H1 (cell line): Measurements from ENCODE around the gene CLDN8. TPM values are rescaled to one million over a fixed set of nuclear protein-coding genes. Genes with fewer than 3 reads are reported as not detected.

Source experiments
- CTCF ChIA-PET: fragments of 300-600 bp; sonication (Branson Sonifier 250); formaldehyde crosslinking; loops from one replicate; lab custom pipeline; 2021; ENCODE audit not compliant: partially characterized antibody; lab: Charles Lee
- POLR2A ChIA-PET: fragments of 300-600 bp; sonication (Branson Sonifier 250); formaldehyde crosslinking; loops from one replicate; lab custom pipeline; 2021; ENCODE audit warnings: inconsistent platforms; ENCODE audit not compliant: partially characterized antibody; lab: Charles Lee
- DNase-seq, 2 experiments: peaks; one replicate each; pipeline versions ENCODE4 v3.0.0 to v3.0.0-alpha.2; 2010 to 2022; ENCODE audit warnings: low spot score in 2 of 2, low read depth in 1 of 2, mixed read lengths in 1 of 2
- FAIRE-seq: peaks from 2 replicates; lab custom pipeline; 2011; peaks lifted over from hg19 to GRCh38; lab: Jason Lieb, UNC
- H2AFZ ChIP-seq: 2 replicates; pipeline ENCODE4 v1.8.1; 2012; ENCODE audit warnings: low read length, inconsistent platforms
- H2AK5ac ChIP-seq: 2 replicates; pipeline ENCODE4 v1.6.1; 2013; ENCODE audit warnings: low read depth, low read length
- H2BK120ac ChIP-seq: replicated peaks from 2 replicates; pipeline ENCODE3; 2013; ENCODE audit warnings: low read depth, low read length, inconsistent platforms
- H2BK12ac ChIP-seq: 2 replicates; pipeline ENCODE4 v1.6.1; 2013; ENCODE audit warnings: low read depth, low read length
- H2BK15ac ChIP-seq: 2 replicates; pipeline ENCODE4 v1.6.1; 2013; ENCODE audit warnings: low read length
- H2BK20ac ChIP-seq: 2 replicates; pipeline ENCODE4 v1.6.1; 2013; ENCODE audit warnings: low read length
- H2BK5ac ChIP-seq: 2 replicates; pipeline ENCODE4 v1.6.1; 2013; ENCODE audit warnings: low read depth, low read length
- H3K14ac ChIP-seq: 2 replicates; pipeline ENCODE4 v1.6.1; 2013; ENCODE audit warnings: inconsistent platforms; ENCODE audit not compliant: insufficient read length
- H3K18ac ChIP-seq: 2 replicates; pipeline ENCODE4 v1.6.1; 2013; ENCODE audit warnings: low read length; ENCODE audit errors: extremely low read depth
- H3K23ac ChIP-seq: 2 replicates; pipeline ENCODE4 v1.6.1; 2013; ENCODE audit warnings: inconsistent platforms; ENCODE audit not compliant: insufficient read length
- H3K23me2 ChIP-seq: 2 replicates; pipeline ENCODE4 v1.6.1; 2013; ENCODE audit warnings: low read depth, low read length
- H3K27ac ChIP-seq: 2 replicates; pipeline ENCODE4 v1.6.1; 2011; ENCODE audit warnings: low read depth, low read length, inconsistent platforms
- H3K27me3 ChIP-seq, 4 experiments: replicated peaks in 1 of 4; 1 replicate in 1 of 4; 2 replicates in 3 of 4; pipeline versions ENCODE4 v1.6.1 to v1.8.1; 2011 to 2013; ENCODE audit warnings: low read length in 3 of 4, mild to moderate bottlenecking in 3 of 4, inconsistent platforms in 2 of 4, mixed read lengths in 2 of 4, moderate library complexity in 1 of 4; ENCODE audit not compliant: control insufficient read depth in 3 of 4, insufficient read depth in 3 of 4; ENCODE audit errors: extremely low read depth in 1 of 4
- H3K36me3 ChIP-seq, 4 experiments: 2 replicates each; pipeline versions ENCODE4 v1.6.1 to v1.8.1; 2011 to 2013; ENCODE audit warnings: mild to moderate bottlenecking in 4 of 4, low read length in 3 of 4, moderate library complexity in 2 of 4, control low read depth in 1 of 4, inconsistent platforms in 1 of 4; ENCODE audit not compliant: insufficient read depth in 4 of 4, control insufficient read depth in 2 of 4
- H3K4ac ChIP-seq: replicated peaks from 2 replicates; pipeline ENCODE3; 2013; ENCODE audit warnings: low read length, low read depth, mixed read lengths, inconsistent platforms; ENCODE audit not compliant: insufficient read length
- H3K4me1 ChIP-seq, 4 experiments: replicated peaks in 1 of 4; 1 replicate in 1 of 4; 2 replicates in 3 of 4; pipeline versions ENCODE4 v1.6.1 to v1.8.1; 2011 to 2013; ENCODE audit warnings: low read length in 3 of 4, inconsistent platforms in 2 of 4, mixed read lengths in 1 of 4; ENCODE audit not compliant: insufficient read depth in 4 of 4, control insufficient read depth in 3 of 4
- H3K4me2 ChIP-seq, 2 experiments: 2 replicates each; pipeline versions ENCODE4 v1.6.1 to v1.8.1; 2011 to 2013; ENCODE audit warnings: low read depth in 2 of 2, low read length in 2 of 2, control low read depth in 1 of 2, inconsistent platforms in 1 of 2, mild to moderate bottlenecking in 1 of 2; ENCODE audit not compliant: insufficient read depth in 1 of 2
- H3K4me3 ChIP-seq, 4 experiments: fragments of 200-600, 300-600 bp in 1 of 4; sonication (generic), shearing (Covaris generic), sonication (Bioruptor Twin) in 1 of 4; 2 replicates each; pipeline versions ENCODE4 v1.5.1 to v1.8.1; 2011 to 2016; ENCODE audit warnings: low read length in 4 of 4, low read depth in 3 of 4, control low read depth in 2 of 4, inconsistent platforms in 2 of 4, mild to moderate bottlenecking in 2 of 4, mixed read lengths in 1 of 4, moderate library complexity in 1 of 4; ENCODE audit not compliant: insufficient read depth in 2 of 4; ENCODE audit errors: extremely low read depth in 1 of 4
- H3K56ac ChIP-seq: replicated peaks from 2 replicates; pipeline ENCODE3; 2013; ENCODE audit warnings: low read depth, mild to moderate bottlenecking, mixed read lengths, low read length, inconsistent platforms; ENCODE audit not compliant: insufficient read length
- H3K79me1 ChIP-seq: 2 replicates; pipeline ENCODE4 v1.6.1; 2013; ENCODE audit warnings: low read depth, low read length, control low read depth
- H3K79me2 ChIP-seq, 2 experiments: 2 replicates each; pipeline versions ENCODE4 v1.6.1 to v1.8.1; 2012 to 2013; ENCODE audit warnings: low read length in 2 of 2, mild to moderate bottlenecking in 2 of 2, inconsistent platforms in 1 of 2; ENCODE audit not compliant: insufficient read depth in 2 of 2, control insufficient read depth in 1 of 2
- H3K9ac ChIP-seq, 4 experiments: replicated peaks in 1 of 4; 1 replicate in 1 of 4; 2 replicates in 3 of 4; pipeline versions ENCODE4 v1.6.1 to v1.8.1; 2011 to 2013; ENCODE audit warnings: low read depth in 3 of 4, low read length in 3 of 4, control low read depth in 2 of 4, mild to moderate bottlenecking in 2 of 4, moderate library complexity in 2 of 4, inconsistent platforms in 1 of 4; ENCODE audit errors: extremely low read depth in 1 of 4
- H3K9me3 ChIP-seq, 2 experiments: 2 replicates each; pipeline versions ENCODE4 v1.6.1 to v1.8.1; 2012 to 2013; ENCODE audit warnings: mild to moderate bottlenecking in 2 of 2, moderate library complexity in 2 of 2, control low read depth in 1 of 2, inconsistent platforms in 1 of 2, low read depth in 1 of 2, low read length in 1 of 2, mixed read lengths in 1 of 2; ENCODE audit not compliant: insufficient read depth in 2 of 2
- H4K20me1 ChIP-seq, 2 experiments: replicated peaks in 1 of 2; 2 replicates each; pipeline versions ENCODE3 to v1.8.1; 2011 to 2013; ENCODE audit warnings: inconsistent platforms in 2 of 2, low read length in 2 of 2, mild to moderate bottlenecking in 1 of 2; ENCODE audit not compliant: insufficient read depth in 2 of 2, control insufficient read depth in 1 of 2
- H4K5ac ChIP-seq: 2 replicates; pipeline ENCODE4 v1.6.1; 2013; ENCODE audit warnings: low read length, low read depth, mixed read lengths, inconsistent platforms; ENCODE audit not compliant: insufficient read length
- H4K8ac ChIP-seq: 2 replicates; pipeline ENCODE4 v1.8.0; 2013; ENCODE audit warnings: mild to moderate bottlenecking, moderate library complexity, low read length, inconsistent platforms; ENCODE audit not compliant: insufficient read depth; ENCODE audit errors: extremely low read depth
- H4K91ac ChIP-seq: replicated peaks from 2 replicates; pipeline ENCODE3; 2013; ENCODE audit warnings: low read length, mixed read lengths, inconsistent platforms; ENCODE audit not compliant: insufficient read length
- ATF3 ChIP-seq: IDR thresholded peaks from 2 replicates; pipeline ENCODE4 v1.6.1; 2011; ENCODE audit warnings: low read depth, mild to moderate bottlenecking, low read length; ENCODE audit not compliant: insufficient read depth
- CEBPB ChIP-seq: IDR thresholded peaks from 2 replicates; pipeline ENCODE4 v1.6.1; 2012; ENCODE audit warnings: low read depth, low read length
- CHD2 ChIP-seq: IDR thresholded peaks from 2 replicates; pipeline ENCODE4 v1.6.1; 2012; ENCODE audit warnings: low read length, improper control_type of control experiment
- CTBP2 ChIP-seq: IDR thresholded peaks from 2 replicates; pipeline ENCODE4 v1.7.0; 2011; ENCODE audit warnings: borderline replicate concordance, mild to moderate bottlenecking, moderate library complexity, mixed read lengths, low read length; ENCODE audit not compliant: insufficient read depth, insufficient read length
- FOSL1 ChIP-seq: IDR thresholded peaks from 2 replicates; pipeline ENCODE4 v1.6.1; 2011; ENCODE audit warnings: mild to moderate bottlenecking, low read depth, low read length, moderate library complexity; ENCODE audit not compliant: insufficient read depth
- JUN ChIP-seq: IDR thresholded peaks from 2 replicates; pipeline ENCODE4 v1.6.1; 2011; ENCODE audit warnings: low read depth, mild to moderate bottlenecking, improper control_type of control experiment, low read length
- KDM5A ChIP-seq: fragments of 200-600 bp; IDR thresholded peaks from 2 replicates; pipeline ENCODE4 v1.7.1; 2012; ENCODE audit warnings: mild to moderate bottlenecking, low read length, inconsistent platforms, mixed read lengths
- MAX ChIP-seq: IDR thresholded peaks from 2 replicates; pipeline ENCODE4 v1.6.1; 2012; ENCODE audit warnings: inconsistent platforms
- SIN3A ChIP-seq, 2 experiments: IDR thresholded peaks in 1 of 2; conservative IDR thresholded peaks in 1 of 2; 2 replicates each; pipeline ENCODE4 v1.6.1; 2011 to 2012; ENCODE audit warnings: low read length in 2 of 2, improper control_type of control experiment in 1 of 2, low read depth in 1 of 2, mild to moderate bottlenecking in 1 of 2
- SP4 ChIP-seq: IDR thresholded peaks from 2 replicates; pipeline ENCODE4 v1.6.1; 2012; ENCODE audit warnings: low read length, inconsistent platforms
- SRF ChIP-seq: IDR thresholded peaks from 2 replicates; pipeline ENCODE4 v1.6.1; 2011; ENCODE audit warnings: mild to moderate bottlenecking, low read depth, low read length, moderate library complexity
- TAF1 ChIP-seq: IDR thresholded peaks from 2 replicates; pipeline ENCODE4 v1.6.1; 2011; ENCODE audit warnings: mild to moderate bottlenecking, low read depth, low read length
- USF2 ChIP-seq: IDR thresholded peaks from 2 replicates; pipeline ENCODE4 v1.6.1; 2011; ENCODE audit warnings: low read length, improper control_type of control experiment
- WGBS, 2 experiments: shearing (Covaris generic) in 1 of 2; methylation state at CpG; one replicate each; pipeline versions ENCODE4 v1.1.6 to v1.1.7; 2013 to 2015; ENCODE audit warnings: low lambda C conversion rate in 2 of 2, mixed read lengths in 2 of 2, inconsistent platforms in 1 of 2, low coverage in 1 of 2, missing lambda C conversion rate in 1 of 2; ENCODE audit not compliant: insufficient replicate concordance in 2 of 2, insufficient coverage in 1 of 2, insufficient read length in 1 of 2; ENCODE audit errors: extremely low coverage in 1 of 2, missing lambda C conversion rate in 1 of 2; 5-methylcytosine and 5-hydroxymethylcytosine counted together
- polyA plus RNA-seq, 7 experiments: library from polyadenylated mRNA; depleted of rRNA in 3 of 7; stranded (reverse) in 5 of 7; unstranded in 2 of 7; fragments of >200 nt in 5 of 7; fragments of 200-250 nt in 2 of 7; gene quantifications; 1 replicate in 5 of 7; 2 replicates in 1 of 7; 4 replicates in 1 of 7; pipeline versions ENCODE4 v1.2.1 to v1.2.3, GENCODE V29; 2011 to 2013; ENCODE audit warnings: missing spikeins in 2 of 7, mixed read lengths in 2 of 7
- total RNA-seq: library from RNA; stranded (reverse); fragmentation: NEBNext Ultra II Directional; extraction: Animal tissue kit (Norgen Biotek cat#: 25700); gene quantifications from 2 replicates; pipeline ENCODE4 v1.2.1, GENCODE V29; 2021

CLDN8 gene
- total and polyA plus RNA-seq, 2 of the 8 experiments (the other 6 are each of a cell fraction or from before 2014, with no cell fraction given) = not detected

GRCh38 chr21:30168086-30168485 is 47.8 kb downstream of the CLDN8 start:
- FAIRE-seq = no peak
- Histone ChIP-seq H3K4ac (no peak overlapping the region), H3K9me3 (no peaks in the 10 kb centered on the region), H4K20me1 (no peaks in the 10 kb centered on the region), H3K18ac (no peak overlapping the region), H2BK15ac (no peak overlapping the region), H3K4me1 (no peaks in the 10 kb centered on the region), H2BK20ac (no peak overlapping the region), H3K79me2 (no peaks in the 10 kb centered on the region), H2BK12ac (no peak overlapping the region), H3K23ac (no peak overlapping the region), H3K56ac (no peak overlapping the region), H3K14ac (no peak overlapping the region), H3K36me3 (no peaks in the 10 kb centered on the region), H2AK5ac (no peak overlapping the region), H4K91ac (no peak overlapping the region), H3K23me2 (no peaks in the 10 kb centered on the region), H3K4me2 (no peak overlapping the region), H2BK5ac (no peak overlapping the region), H3K4me3 (no peak overlapping the region), H3K27me3 (no peaks in the 10 kb centered on the region), H4K5ac (no peak overlapping the region), H2BK120ac (no peak overlapping the region), H3K27ac (no peak overlapping the region), H3K9ac (no peak overlapping the region), H2AFZ (0 out of 2 replicates have a peak overlapping the region, but pooled peaks have one; percentile 73), H4K8ac (no peak overlapping the region), H3K79me1 (no peaks in the 10 kb centered on the region)
- WGBS, 2 experiments = 91% methylated on average over 3 of the region's 3 CpGs; no CpG with 5 or more reads in 1 of the 2 experiments
- CTCF ChIA-PET = no interaction called here
- DNase-seq = no peak
- POLR2A ChIA-PET = no interaction called here
- TF ChIP-seq KDM5A (no peak), JUN (no peak), TAF1 (no peak), FOSL1 (no peak), CTBP2 (no peak), CHD2 (no peak), SIN3A (conservative IDR thresholded peaks at IDR 0.05 in 1 of 2, IDR thresholded peaks at IDR 0.05 in 1 of 2; ENCODE audit: low read depth in 1 of 2, low read length in 2 of 2) (no peak), USF2 (no peak), CEBPB (no peak), SRF (no peak), ATF3 (no peak), MAX (no peak), SP4 (no peak)
